ENCODE results near the gene PCDHA12.

- TF ChIP-seq CTCF (IDR thresholded peaks at IDR 0.05) (no peak), ZFX (IDR thresholded peaks at IDR 0.05; ENCODE audit: borderline replicate concordance) (no peak)
Observed at GRCh38 chr5:140925806-140926442, 50.8 kb downstream of the PCDHA12 start, which contains the start of gene PCDHAC1.
